ENCODE measurements around the gene EAF1. TPM values are rescaled to one million over a fixed set of nuclear protein-coding genes. Genes with fewer than 3 reads are reported as not detected.
"Not testable (repeated sequence)": the region's sequence is repeated elsewhere in the genome, so short reads cannot be mapped to it uniquely, and the experiment has no call there.

The EAF1 gene
- total RNA-seq, 1 donor from 2014 or later = 25.9 TPM

DNA sequence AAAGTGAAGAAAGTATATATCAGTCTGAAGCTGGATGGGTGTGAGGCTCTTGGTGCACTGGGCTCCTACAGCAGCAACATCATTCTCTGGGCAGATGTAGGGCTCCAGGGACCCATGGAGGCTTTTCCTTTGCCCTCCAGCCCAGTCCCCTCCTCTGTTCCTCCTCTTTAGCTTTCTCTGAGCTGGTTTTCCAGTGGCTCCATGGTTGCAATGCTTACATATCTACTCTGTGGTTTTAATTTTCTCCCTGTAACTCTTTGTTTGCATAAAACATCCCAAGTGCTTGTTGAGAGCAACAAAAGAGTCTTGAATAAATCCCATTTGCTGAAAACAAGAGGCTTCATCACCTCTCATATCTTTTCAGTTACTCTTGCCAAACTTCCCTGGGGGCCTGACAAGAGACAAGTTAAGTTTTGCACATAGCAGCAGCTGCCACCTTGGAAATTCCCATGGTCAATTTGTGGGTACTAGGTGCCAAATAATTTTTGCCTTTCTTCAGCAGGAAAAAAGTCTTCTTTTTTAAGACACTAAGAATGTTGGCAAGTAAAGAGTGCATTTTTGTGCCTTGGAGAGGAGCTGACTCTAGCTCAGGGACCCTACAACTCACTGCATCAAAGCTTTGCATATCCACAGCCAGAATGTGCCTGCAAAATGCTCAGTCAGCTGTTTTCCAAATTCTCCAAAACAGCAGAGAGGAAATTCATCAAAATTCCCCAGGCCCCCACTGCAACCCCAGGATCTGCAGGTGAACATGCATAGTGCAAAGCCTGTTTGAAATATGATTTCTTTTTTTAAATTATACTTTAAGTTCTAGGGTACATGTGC is 52.2 kb downstream of the EAF1 start:
- Mint-ChIP-seq H3K36me3 (ENCODE audit: low read depth) (no peaks in the 10 kb centered on the region), H3K4me3 (ENCODE audit: low read depth) (no peak overlapping the region), H3K9me3 (peaks cover 4% of the 10 kb centered on the region), H3K4me1 (ENCODE audit: low read depth) (no peaks in the 10 kb centered on the region), H3K27ac (no peak overlapping the region), H3K27me3 (ENCODE audit: low read depth) (peaks cover 21% of the 10 kb centered on the region)
- intact Hi-C loops (cut with micrococcal nuclease) = no loop called here
- DNase-seq (ENCODE audit: low spot score) = no peak

GRCh38 chr3:15484551-15484950 is 57.2 kb downstream of the EAF1 start:
- H3K4me3 Mint-ChIP-seq (ENCODE audit: low read depth); DNase-seq (ENCODE audit: low spot score); H3K36me3 Mint-ChIP-seq (ENCODE audit: low read depth); H3K9me3 Mint-ChIP-seq; H3K4me1 Mint-ChIP-seq (ENCODE audit: low read depth); intact Hi-C loops (cut with micrococcal nuclease); H3K27ac Mint-ChIP-seq: not testable (repeated sequence)
- peaks cover 26% of the 10 kb centered on the region for H3K27me3 Mint-ChIP-seq (ENCODE audit: low read depth)

DNA sequence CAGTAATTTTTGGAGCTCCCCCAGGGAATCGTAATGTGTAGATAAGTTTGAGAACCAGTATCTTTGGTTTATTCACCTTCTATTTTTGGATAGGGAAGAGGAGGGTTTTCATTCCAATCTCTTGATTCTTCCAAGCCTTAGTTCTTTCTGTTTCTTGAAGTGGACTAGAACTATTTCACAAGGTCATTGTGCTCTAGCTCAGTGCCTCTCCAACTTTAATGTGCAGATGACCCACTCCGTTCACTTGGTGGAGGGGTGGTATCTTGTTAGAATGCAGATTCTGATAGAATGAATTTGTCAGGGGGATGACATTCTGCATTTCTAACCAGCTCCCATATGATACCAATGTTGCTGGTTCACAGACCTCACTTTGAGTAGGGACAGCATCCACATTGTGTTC is 58.6 kb downstream of the EAF1 start:
- intact Hi-C loops (cut with micrococcal nuclease) = no loop called here
- no peak for DNase-seq (ENCODE audit: low spot score)
- peaks cover 5% of the 10 kb centered on the region for H3K36me3 Mint-ChIP-seq (ENCODE audit: low read depth)
- H3K4me3 Mint-ChIP-seq (ENCODE audit: low read depth) = no peak overlapping the region
- H3K4me1 Mint-ChIP-seq (ENCODE audit: low read depth) = peaks cover 12% of the 10 kb centered on the region
- peaks cover 26% of the 10 kb centered on the region for H3K27me3 Mint-ChIP-seq (ENCODE audit: low read depth)
- H3K9me3 Mint-ChIP-seq = peaks cover under 1% of the 10 kb centered on the region
- no peak overlapping the region for H3K27ac Mint-ChIP-seq

DNA sequence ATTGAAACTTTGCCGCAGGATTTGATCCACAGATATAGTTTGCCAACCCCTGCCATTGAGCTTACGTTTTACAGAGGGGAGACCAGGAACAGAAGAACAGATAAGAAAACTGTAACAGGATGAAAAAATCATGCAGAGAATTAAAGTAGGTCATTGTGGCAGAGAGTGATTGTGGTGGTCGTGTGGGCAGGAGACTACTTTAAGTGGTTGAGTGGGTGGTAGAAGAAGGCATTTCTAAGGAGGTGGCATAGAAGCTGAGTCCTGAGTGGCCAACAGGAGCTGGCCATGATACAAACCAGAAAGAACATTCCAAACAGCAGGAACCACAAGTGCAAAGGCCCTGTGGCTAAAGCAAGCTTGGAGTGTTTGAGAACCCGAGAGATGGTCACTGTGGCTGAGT is 59.6 kb downstream of the EAF1 start:
- peaks cover 19% of the 10 kb centered on the region for H3K27me3 Mint-ChIP-seq (ENCODE audit: low read depth)
- peaks cover 5% of the 10 kb centered on the region for H3K36me3 Mint-ChIP-seq (ENCODE audit: low read depth)
- no peak overlapping the region for H3K27ac Mint-ChIP-seq
- H3K4me1 Mint-ChIP-seq (ENCODE audit: low read depth) = peaks cover 12% of the 10 kb centered on the region
- H3K9me3 Mint-ChIP-seq = no peaks in the 10 kb centered on the region
- intact Hi-C loops (cut with micrococcal nuclease) = no loop called here
- DNase-seq (ENCODE audit: low spot score) = no peak
- no peak overlapping the region for H3K4me3 Mint-ChIP-seq (ENCODE audit: low read depth)

GRCh38 chr3:15488002-15488401 is 60.6 kb downstream of the EAF1 start:
- Mint-ChIP-seq H3K27me3 (ENCODE audit: low read depth) (peaks cover 12% of the 10 kb centered on the region), H3K27ac (no peak overlapping the region), H3K4me1 (ENCODE audit: low read depth) (peaks cover 12% of the 10 kb centered on the region), H3K9me3 (no peaks in the 10 kb centered on the region), H3K36me3 (ENCODE audit: low read depth) (peaks cover 5% of the 10 kb centered on the region), H3K4me3 (ENCODE audit: low read depth) (no peak overlapping the region)
- intact Hi-C loops (cut with micrococcal nuclease) = no loop called here
- DNase-seq (ENCODE audit: low spot score) = no peak

GRCh38 chr3:15490158-15490557 is 62.8 kb downstream of the EAF1 start:
- no peak for DNase-seq (ENCODE audit: low spot score)
- H3K4me3 Mint-ChIP-seq (ENCODE audit: low read depth) = no peak overlapping the region
- H3K9me3 Mint-ChIP-seq = no peaks in the 10 kb centered on the region
- intact Hi-C loops (cut with micrococcal nuclease) = no loop called here
- peaks cover 12% of the 10 kb centered on the region for H3K4me1 Mint-ChIP-seq (ENCODE audit: low read depth)
- H3K27me3 Mint-ChIP-seq (ENCODE audit: low read depth) = peaks cover 1% of the 10 kb centered on the region
- H3K27ac Mint-ChIP-seq = no peak overlapping the region
- H3K36me3 Mint-ChIP-seq (ENCODE audit: low read depth) = peaks cover 5% of the 10 kb centered on the region

GRCh38 chr3:15491143-15491542 is 63.7 kb downstream of the EAF1 start:
- peaks cover 1% of the 10 kb centered on the region for H3K27me3 Mint-ChIP-seq (ENCODE audit: low read depth)
- H3K4me3 Mint-ChIP-seq (ENCODE audit: low read depth) = no peak overlapping the region
- DNase-seq (ENCODE audit: low spot score) = no peak
- intact Hi-C loops (cut with micrococcal nuclease) = no loop called here
- no peak overlapping the region for H3K27ac Mint-ChIP-seq
- H3K36me3 Mint-ChIP-seq (ENCODE audit: low read depth) = peaks cover 5% of the 10 kb centered on the region
- H3K9me3 Mint-ChIP-seq = no peaks in the 10 kb centered on the region
- peaks cover 12% of the 10 kb centered on the region for H3K4me1 Mint-ChIP-seq (ENCODE audit: low read depth)

Other genes starting within 250 kb of the EAF1 start
- gene CAPN7, start 221.4 kb upstream of the EAF1 start, total RNA-seq = 31.8 and 33.4 TPM in 2 replicates
- 14.8 and 15.0 TPM in 2 replicates for gene SH3BP5, start 95.0 kb upstream of the EAF1 start, total RNA-seq
- 16.1 and 16.5 TPM in 2 replicates for gene METTL6, start 54 bp upstream of the EAF1 start, total RNA-seq
- gene COLQ, start 94.1 kb downstream of the EAF1 start, total RNA-seq = 1.6 and 2.1 TPM in 2 replicates
- 22.8 TPM in 2 replicates for gene HACL1, start 174.0 kb downstream of the EAF1 start, total RNA-seq
- gene BTD, start 174.1 kb downstream of the EAF1 start, total RNA-seq = 3.9 and 4.8 TPM in 2 replicates

Measured in activated T-helper 2 cell treated with anti-CD3 and anti-CD28 coated beads, Interferon-gamma antibody, Interleukin-2, Interleukin-4, amounts not matched to agents 10 μg/mL and 5 μg/mL and 100 μg/mL, durations not matched to agents 14 hours and 24 hours and 36 hours (primary cell).